Astrocyte of the spinal cord (primary cell): Measurements from ENCODE around the gene MTX1.
"Not testable (repeated sequence)": the region's sequence is repeated elsewhere in the genome, so short reads cannot be mapped to it uniquely, and the experiment has no call there.

Experiments used
- DNase-seq: peaks from one replicate; pipeline ENCODE4 v3.0.0; 2011; ENCODE audit warnings: low read depth, low spot score
- H3K4me3 ChIP-seq: 2 replicates; pipeline ENCODE4 v1.5.1; 2011; ENCODE audit warnings: low read depth, mild to moderate bottlenecking, low read length, moderate library complexity
- in situ Hi-C: cut with HindIII; loops from 2 replicates; pipeline ENCODE4 v1.10.0; 2017; ENCODE audit warnings: low sequenced_read_pairs
- TF ChIP-seq, protein P1 (sequence below): IDR thresholded peaks from 2 replicates; pipeline ENCODE4 v1.5.1; 2012; ENCODE audit warnings: low read depth, mild to moderate bottlenecking, low read length, inconsistent platforms

MTX1 gene

DNA sequence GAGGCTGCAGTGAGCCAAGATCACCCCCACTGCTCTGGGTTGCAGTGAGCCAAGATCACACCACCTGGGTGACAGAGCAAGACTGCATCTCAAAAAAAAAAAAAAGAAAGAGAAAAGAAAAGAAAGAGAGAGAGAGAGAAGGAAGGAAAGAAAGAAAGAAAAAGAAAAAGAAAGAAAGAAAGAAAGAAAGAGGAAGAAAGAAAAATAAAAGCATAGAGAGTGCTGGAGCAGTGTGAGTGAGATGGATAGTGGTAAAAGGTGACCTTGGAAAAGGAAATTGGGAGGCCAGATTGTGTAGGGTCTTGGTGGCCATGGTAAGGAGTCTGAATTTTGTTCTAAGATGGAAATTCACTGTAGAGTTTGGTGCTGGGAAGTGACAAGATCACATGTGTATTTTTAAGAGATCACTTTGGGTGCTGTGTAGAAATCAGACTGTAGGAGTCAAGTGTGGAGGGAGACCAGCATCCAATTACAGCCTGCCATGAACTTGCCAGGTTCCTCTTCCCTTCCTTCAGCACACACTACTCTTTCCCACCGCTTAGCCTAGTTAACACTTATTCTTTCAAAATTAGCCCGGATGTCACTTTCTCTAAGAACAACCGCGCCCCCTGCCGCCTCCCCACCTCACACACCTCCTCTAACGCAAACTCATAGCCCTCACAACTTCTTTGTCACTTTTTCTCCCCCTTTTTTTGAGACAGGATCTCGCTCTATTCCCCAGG lies 17.9 kb downstream of the MTX1 start:
- peak overlapping the region; percentile 77 for H3K4me3 ChIP-seq
- in situ Hi-C loops, result no loop called here
- peak; percentile 81 for DNase-seq
- TF ChIP-seq, protein P1, sequence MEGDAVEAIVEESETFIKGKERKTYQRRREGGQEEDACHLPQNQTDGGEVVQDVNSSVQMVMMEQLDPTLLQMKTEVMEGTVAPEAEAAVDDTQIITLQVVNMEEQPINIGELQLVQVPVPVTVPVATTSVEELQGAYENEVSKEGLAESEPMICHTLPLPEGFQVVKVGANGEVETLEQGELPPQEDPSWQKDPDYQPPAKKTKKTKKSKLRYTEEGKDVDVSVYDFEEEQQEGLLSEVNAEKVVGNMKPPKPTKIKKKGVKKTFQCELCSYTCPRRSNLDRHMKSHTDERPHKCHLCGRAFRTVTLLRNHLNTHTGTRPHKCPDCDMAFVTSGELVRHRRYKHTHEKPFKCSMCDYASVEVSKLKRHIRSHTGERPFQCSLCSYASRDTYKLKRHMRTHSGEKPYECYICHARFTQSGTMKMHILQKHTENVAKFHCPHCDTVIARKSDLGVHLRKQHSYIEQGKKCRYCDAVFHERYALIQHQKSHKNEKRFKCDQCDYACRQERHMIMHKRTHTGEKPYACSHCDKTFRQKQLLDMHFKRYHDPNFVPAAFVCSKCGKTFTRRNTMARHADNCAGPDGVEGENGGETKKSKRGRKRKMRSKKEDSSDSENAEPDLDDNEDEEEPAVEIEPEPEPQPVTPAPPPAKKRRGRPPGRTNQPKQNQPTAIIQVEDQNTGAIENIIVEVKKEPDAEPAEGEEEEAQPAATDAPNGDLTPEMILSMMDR, result peak; percentile 68

GRCh38 chr1:155226910-155227260 lies 18.4 kb downstream of the MTX1 start:
- in situ Hi-C loops, result no loop called here

GRCh38 chr1:155227261-155228095 lies 19.0 kb downstream of the MTX1 start:
- peak; percentile 99 for DNase-seq
- peak overlapping the region; percentile 77 for H3K4me3 ChIP-seq
- TF ChIP-seq, protein P1, result no peak
- in situ Hi-C loops, result no loop called here

More at GRCh38 chr1:155226910-155227260, 18.4 kb downstream of the MTX1 start:
- H3K4me3 ChIP-seq, result peak overlapping the region; percentile 77
- no peak for DNase-seq
- TF ChIP-seq, protein P1, result no peak

- DNase-seq, result no peak
- TF ChIP-seq, protein P1, result no peak
- in situ Hi-C loops, result no loop called here
- H3K4me3 ChIP-seq, result peak overlapping the region; percentile 34
Observed at GRCh38 chr1:155228096-155228427, 19.6 kb downstream of the MTX1 start.

- DNase-seq, H3K4me3 ChIP-seq, in situ Hi-C loops: not testable (repeated sequence)
Observed at GRCh38 chr1:155231302-155231701, 22.8 kb downstream of the MTX1 start.

DNA sequence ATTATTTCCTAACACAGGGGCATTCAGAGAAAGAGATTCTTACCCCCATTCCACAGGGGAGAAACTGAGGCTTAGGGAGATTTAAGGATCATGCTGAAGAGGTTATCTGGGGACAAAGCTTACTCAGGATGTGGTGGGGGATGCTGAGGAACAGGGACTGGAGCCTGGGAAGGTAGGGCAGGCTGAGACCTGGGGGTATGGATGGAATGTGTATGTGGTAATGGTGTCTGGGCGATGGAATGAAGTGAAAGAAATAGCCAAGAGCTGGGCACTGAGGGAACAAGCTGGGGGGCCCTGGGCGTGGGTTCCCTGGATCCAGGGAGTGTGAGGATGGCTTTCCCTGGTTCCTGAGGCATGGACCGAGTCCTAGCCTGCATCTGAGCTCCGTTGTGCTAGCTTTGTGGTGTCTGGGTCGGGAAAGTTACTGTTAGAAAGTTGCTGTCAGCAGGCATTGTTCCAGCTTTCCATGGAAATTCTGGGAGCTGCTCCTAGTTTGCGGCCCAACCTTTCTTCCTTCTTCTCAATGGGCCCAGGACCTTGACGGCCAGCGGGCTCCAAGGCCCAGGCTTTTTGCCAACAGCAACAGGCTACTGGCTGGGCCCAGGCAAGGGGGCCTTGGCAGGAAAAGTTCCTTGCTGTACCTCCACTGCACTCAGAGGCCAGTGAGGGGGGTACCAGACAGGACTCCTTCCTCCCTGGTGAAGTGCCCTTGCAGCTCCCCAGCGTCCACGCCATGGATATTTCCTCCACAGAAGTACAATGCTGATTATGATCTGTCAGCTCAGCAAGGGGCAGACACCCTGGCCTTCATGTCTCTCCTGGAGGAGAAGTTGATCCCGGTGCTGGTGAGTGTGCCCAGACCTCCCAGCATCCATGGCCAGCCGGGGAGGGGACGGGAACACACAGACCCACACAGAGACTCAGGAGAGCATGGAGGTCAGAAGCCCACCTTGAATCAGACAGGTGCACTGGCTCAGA lies 23.8 kb downstream of the MTX1 start:
- peak; percentile 69 for DNase-seq
- in situ Hi-C loops, H3K4me3 ChIP-seq: not testable (repeated sequence)

- in situ Hi-C loops, DNase-seq, H3K4me3 ChIP-seq: not testable (repeated sequence)
Observed at GRCh38 chr1:155233502-155233901, 25.0 kb downstream of the MTX1 start.

GRCh38 chr1:155235375-155235774 lies 26.9 kb downstream of the MTX1 start:
- H3K4me3 ChIP-seq, in situ Hi-C loops, DNase-seq: not testable (repeated sequence)
